ENCODE measurements around the gene SERGEF. TPM values are rescaled to one million over a fixed set of nuclear protein-coding genes. Genes with fewer than 3 reads are reported as not detected.
A peak's percentile ranks its signal among the peaks of the same experiment; 100 is the strongest.

The SERGEF gene
- total RNA-seq, 1 experiment from 2014 or later = 31.4 TPM

GRCh38 chr11:17986711-17987220, 26.1 kb downstream of the SERGEF start:
- WGBS (ENCODE audit: extremely low coverage, insufficient read length, low lambda C conversion rate) = no CpG with 5 or more reads among the region's 1 CpG
- Histone ChIP-seq H3K4me2 (ENCODE audit: insufficient read depth, insufficient read length, low read length) (no peak overlapping the region), H3K79me1 (ENCODE audit: insufficient read depth, low read depth, low read length, poor library complexity, severe bottlenecking) (no peaks in the 10 kb centered on the region)

More at GRCh38 chr11:17986711-17987220, 26.1 kb downstream of the SERGEF start:
- H3K27ac ChIP-seq (ENCODE audit: insufficient read length, low read depth, low read length) = no peak overlapping the region
- no peak overlapping the region for H4K5ac ChIP-seq (ENCODE audit: insufficient read length, low read depth, low read length)
- H4K20me1 ChIP-seq (ENCODE audit: control insufficient read depth, insufficient read depth, insufficient read length) = no peaks in the 10 kb centered on the region
- H2BK120ac ChIP-seq (ENCODE audit: low read depth, low read length, poor library complexity, severe bottlenecking) = no peak overlapping the region
- H3K14ac ChIP-seq (ENCODE audit: insufficient read depth, low read length) = no peak overlapping the region
- H2BK12ac ChIP-seq (ENCODE audit: insufficient read length, low read depth, low read length) = no peak overlapping the region
- no peaks in the 10 kb centered on the region for H3K27me3 Mint-ChIP-seq (ENCODE audit: low read depth)
- no peaks in the 10 kb centered on the region for H3K9me3 Mint-ChIP-seq
- TF ChIP-seq CTCF (conservative IDR thresholded peaks at IDR 0.05) = 0 out of 3 replicates have a peak, but pooled peaks have one; percentile 24
- H3K56ac ChIP-seq (ENCODE audit: insufficient read length, low read depth, low read length) = no peak overlapping the region
- H2AK5ac ChIP-seq (ENCODE audit: insufficient read length, low read length) = no peak overlapping the region
- no peak overlapping the region for H3K4me3 Mint-ChIP-seq
- no peaks in the 10 kb centered on the region for H3K4me1 Mint-ChIP-seq
- H3K18ac ChIP-seq (ENCODE audit: insufficient read length, low read depth, low read length) = no peak overlapping the region
- H3K4me1 ChIP-seq (ENCODE audit: insufficient read depth, low read length) = no peaks in the 10 kb centered on the region
- no peak overlapping the region for H4K8ac ChIP-seq (replicated peaks; ENCODE audit: insufficient read length, low read depth, low read length)
- H3K9ac ChIP-seq (ENCODE audit: extremely low read depth, insufficient read length, low read length) = no peak overlapping the region
- H3K23me2 ChIP-seq (ENCODE audit: insufficient read length, low read depth, low read length, poor library complexity, severe bottlenecking) = no peaks in the 10 kb centered on the region
- H3K27me3 ChIP-seq (ENCODE audit: insufficient read depth, low read length) = no peaks in the 10 kb centered on the region
- no peak overlapping the region for H2BK15ac ChIP-seq (ENCODE audit: low read depth, low read length)
- DNase-seq = no peak
- no peak overlapping the region for H4K91ac ChIP-seq (ENCODE audit: insufficient read length, low read depth, low read length)
- H3K4ac ChIP-seq (ENCODE audit: low read depth, low read length) = no peak overlapping the region
- H2BK20ac ChIP-seq (ENCODE audit: low read depth, low read length, poor library complexity, severe bottlenecking) = no peak overlapping the region
- H3T11ph ChIP-seq (ENCODE audit: low read length) = no peak overlapping the region
- H2AFZ ChIP-seq (ENCODE audit: low read length) = no peak overlapping the region
- no peaks in the 10 kb centered on the region for H3K9me3 ChIP-seq (ENCODE audit: control insufficient read depth, low read depth, low read length)
- no peak overlapping the region for H3K27ac Mint-ChIP-seq
- no peaks in the 10 kb centered on the region for H3K79me2 ChIP-seq (ENCODE audit: insufficient read depth, low read length)
- no peak overlapping the region for H2BK5ac ChIP-seq (ENCODE audit: insufficient read length, low read length)
- peaks cover 0 to 27% (median 3%) of the 10 kb centered on the region in 3 experiments; a peak in 3 of 7 replicates for H3K36me3 Mint-ChIP-seq (ENCODE audit: insufficient read depth in 1 of 3, low read depth in 3 of 3)
- no peak overlapping the region for H3K23ac ChIP-seq (ENCODE audit: insufficient read length, low read depth, low read length)
